Activated CD8-positive, alpha-beta T cell treated with anti-CD3 and anti-CD28 coated beads for 36 hours (primary cell): ENCODE measurements around the gene ERC2. TPM values are rescaled to one million over a fixed set of nuclear protein-coding genes. Genes with fewer than 3 reads are reported as not detected.

Experiments used
- ATAC-seq: fragments of 200-7000 bp; cut with Tn5 transposase; one replicate; pipeline ENCODE4 v1.10.0; 2021; ENCODE audit warnings: mild to moderate bottlenecking, moderate library complexity
- CTCF ChIA-PET: fragments of 350-600 bp; sonication (Branson Sonifier 250); formaldehyde crosslinking; loops from one replicate; lab custom pipeline; 2021; ENCODE audit warnings: antibody characterized with exemption; lab: Charles Lee
- POLR2A ChIA-PET: fragments of 350-600 bp; sonication (Branson Sonifier 250); formaldehyde crosslinking; loops from one replicate; lab custom pipeline; 2021; ENCODE audit warnings: antibody characterized with exemption; lab: Charles Lee
- DNase-seq: peaks from one replicate; pipeline ENCODE4 v3.0.0-alpha.2; 2020
- H3K27ac Mint-ChIP-seq: one replicate; pipeline ENCODE4 v1.8.0; 2021; ENCODE audit warnings: mild to moderate bottlenecking, mixed read lengths
- H3K27me3 Mint-ChIP-seq: one replicate; pipeline ENCODE4 v1.8.0; 2021; ENCODE audit warnings: mixed read lengths
- H3K36me3 Mint-ChIP-seq: one replicate; pipeline ENCODE4 v1.8.0; 2021; ENCODE audit warnings: low read depth, mixed read lengths
- H3K4me1 Mint-ChIP-seq: one replicate; pipeline ENCODE4 v1.8.0; 2021; ENCODE audit warnings: low read depth, mixed read lengths
- H3K4me3 Mint-ChIP-seq: one replicate; pipeline ENCODE4 v1.8.0; 2021; ENCODE audit warnings: mild to moderate bottlenecking, moderate library complexity, mixed read lengths
- H3K9me3 Mint-ChIP-seq: one replicate; pipeline ENCODE4 v1.8.0; 2021; ENCODE audit warnings: mixed read lengths
- intact Hi-C: fragments of 100-400 bp; cut with micrococcal nuclease; formaldehyde crosslinking; loops from one replicate; pipeline ENCODE4 v1.10.0; 2022
- total RNA-seq, 2 experiments: library from RNA; stranded (reverse); gene quantifications; one replicate each; pipeline ENCODE4 v1.2.3, GENCODE V29; 2021
- TF ChIP-seq, protein P1 (sequence below): fragments of 200-600 bp; IDR thresholded peaks from one replicate; pipeline ENCODE4 v1.8.0; 2022; ENCODE audit warnings: antibody characterized with exemption, mild to moderate bottlenecking

The ERC2 gene
- total RNA-seq, 2 experiments from 2014 or later: 0.18 to 0.52 TPM

DNA sequence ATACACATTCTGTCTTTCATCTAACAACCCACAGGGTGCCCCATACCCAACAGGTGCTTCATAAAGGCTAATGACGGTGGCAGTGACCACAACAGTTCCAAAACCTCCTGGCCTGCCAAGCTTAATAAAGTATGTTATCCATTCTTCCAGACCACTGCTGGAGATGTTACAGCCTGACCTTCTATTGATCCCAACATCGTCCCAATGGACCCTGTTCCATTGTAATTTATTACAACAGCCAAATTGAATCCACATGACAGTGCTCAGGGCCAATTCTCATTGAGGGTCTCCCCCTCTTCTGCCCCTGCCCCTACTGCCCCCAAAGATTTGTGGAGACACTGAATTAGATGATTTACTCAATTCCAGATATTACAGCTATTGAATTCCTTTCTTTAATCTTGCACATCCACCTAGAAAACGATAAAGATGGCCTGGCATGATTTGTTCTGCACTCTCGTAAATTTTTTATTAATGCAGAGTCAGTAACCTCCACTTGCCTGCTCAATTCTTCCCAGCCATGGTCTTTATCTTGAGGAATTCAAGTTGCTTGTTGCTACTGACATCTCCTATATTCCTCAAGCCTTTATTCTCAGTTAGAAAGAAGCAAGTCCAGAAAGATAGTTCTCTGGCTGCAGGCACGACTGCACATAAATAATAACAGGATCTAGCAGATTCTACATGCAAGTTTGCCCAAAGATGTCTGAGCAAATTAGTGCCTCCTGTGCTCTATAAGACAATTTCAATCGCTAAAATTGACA lies 407.6 kb downstream of the ERC2 start:
- DNase-seq (no peak), ATAC-seq (no peak)
- Mint-ChIP-seq H3K27me3 (no peaks in the 10 kb centered on the region), H3K36me3 (no peaks in the 10 kb centered on the region), H3K4me1 (no peaks in the 10 kb centered on the region), H3K27ac (no peak overlapping the region), H3K9me3 (no peaks in the 10 kb centered on the region), H3K4me3 (no peak overlapping the region)
- CTCF ChIA-PET: no interaction called here
- intact Hi-C loops: no loop called here
- POLR2A ChIA-PET: no interaction called here
- TF ChIP-seq, protein P1, sequence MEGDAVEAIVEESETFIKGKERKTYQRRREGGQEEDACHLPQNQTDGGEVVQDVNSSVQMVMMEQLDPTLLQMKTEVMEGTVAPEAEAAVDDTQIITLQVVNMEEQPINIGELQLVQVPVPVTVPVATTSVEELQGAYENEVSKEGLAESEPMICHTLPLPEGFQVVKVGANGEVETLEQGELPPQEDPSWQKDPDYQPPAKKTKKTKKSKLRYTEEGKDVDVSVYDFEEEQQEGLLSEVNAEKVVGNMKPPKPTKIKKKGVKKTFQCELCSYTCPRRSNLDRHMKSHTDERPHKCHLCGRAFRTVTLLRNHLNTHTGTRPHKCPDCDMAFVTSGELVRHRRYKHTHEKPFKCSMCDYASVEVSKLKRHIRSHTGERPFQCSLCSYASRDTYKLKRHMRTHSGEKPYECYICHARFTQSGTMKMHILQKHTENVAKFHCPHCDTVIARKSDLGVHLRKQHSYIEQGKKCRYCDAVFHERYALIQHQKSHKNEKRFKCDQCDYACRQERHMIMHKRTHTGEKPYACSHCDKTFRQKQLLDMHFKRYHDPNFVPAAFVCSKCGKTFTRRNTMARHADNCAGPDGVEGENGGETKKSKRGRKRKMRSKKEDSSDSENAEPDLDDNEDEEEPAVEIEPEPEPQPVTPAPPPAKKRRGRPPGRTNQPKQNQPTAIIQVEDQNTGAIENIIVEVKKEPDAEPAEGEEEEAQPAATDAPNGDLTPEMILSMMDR: no peak

- Mint-ChIP-seq H3K27me3 (no peaks in the 10 kb centered on the region), H3K4me1 (no peaks in the 10 kb centered on the region), H3K36me3 (no peaks in the 10 kb centered on the region), H3K27ac (no peak overlapping the region), H3K9me3 (no peaks in the 10 kb centered on the region), H3K4me3 (no peak overlapping the region)
- ATAC-seq (no peak), DNase-seq (no peak)
- TF ChIP-seq, protein P1: no peak
- intact Hi-C loops: no loop called here
- ChIA-PET CTCF (no interaction called here), POLR2A (no interaction called here)
These were observed 408.5 kb downstream of the ERC2 start for GRCh38 chr3:56059731-56060130.

DNA sequence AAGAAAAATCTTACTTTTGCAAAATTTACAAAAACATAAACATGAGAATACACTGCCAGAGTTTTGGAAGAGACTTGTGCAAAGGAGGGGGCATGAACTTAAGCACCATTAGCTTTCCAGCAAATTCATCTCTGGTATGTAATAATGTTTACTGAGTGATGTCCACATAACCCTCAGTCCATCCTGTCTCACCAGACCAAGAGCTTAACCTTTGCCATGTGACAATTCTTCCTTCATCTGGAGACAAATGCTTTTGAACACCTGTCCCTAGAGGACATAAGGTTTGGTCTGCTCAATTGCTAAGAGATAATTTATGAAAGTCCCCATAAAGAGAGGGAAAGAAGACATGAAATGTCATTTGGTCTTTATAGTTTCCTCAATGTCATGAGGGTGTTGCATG lies 412.3 kb downstream of the ERC2 start:
- CTCF ChIA-PET: no interaction called here
- TF ChIP-seq, protein P1: no peak
- no peaks in the 10 kb centered on the region for H3K9me3 Mint-ChIP-seq
- DNase-seq: no peak
- no peaks in the 10 kb centered on the region for H3K36me3 Mint-ChIP-seq
- no peaks in the 10 kb centered on the region for H3K4me1 Mint-ChIP-seq
- H3K27ac Mint-ChIP-seq: no peak overlapping the region
- H3K27me3 Mint-ChIP-seq: no peaks in the 10 kb centered on the region
- POLR2A ChIA-PET: no interaction called here
- H3K4me3 Mint-ChIP-seq: no peak overlapping the region
- no peak for ATAC-seq
- intact Hi-C loops: no loop called here

DNA sequence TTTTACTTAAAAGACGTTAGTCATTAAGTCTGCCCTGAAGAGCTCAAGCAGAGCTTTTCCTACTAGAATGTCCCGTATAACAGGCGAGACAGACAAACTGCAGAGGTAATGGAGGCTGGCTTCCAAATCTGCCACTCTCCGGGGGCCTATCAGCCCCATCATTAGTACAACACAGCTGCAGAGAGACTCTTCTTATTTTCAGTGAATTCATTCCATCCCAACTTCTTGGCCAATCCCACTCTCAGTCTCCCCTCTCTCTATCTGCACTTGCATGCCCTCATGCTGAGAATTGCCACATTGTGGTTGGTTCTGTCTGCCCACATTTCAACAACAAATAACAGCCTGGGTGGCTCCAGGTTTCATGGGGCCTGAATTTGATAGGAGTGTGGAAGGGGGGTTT lies 412.7 kb downstream of the ERC2 start:
- TF ChIP-seq, protein P1: no peak
- Mint-ChIP-seq H3K9me3 (no peaks in the 10 kb centered on the region), H3K27ac (no peak overlapping the region), H3K36me3 (no peaks in the 10 kb centered on the region), H3K4me1 (no peaks in the 10 kb centered on the region), H3K27me3 (no peaks in the 10 kb centered on the region), H3K4me3 (no peak overlapping the region)
- ATAC-seq (no peak), DNase-seq (no peak)
- CTCF ChIA-PET: no interaction called here
- intact Hi-C loops: no loop called here
- POLR2A ChIA-PET: no interaction called here

GRCh38 chr3:56054844-56055243 lies 413.4 kb downstream of the ERC2 start:
- ChIA-PET CTCF (interaction anchor here (1.0 kb wide), 1 partner anchor 16 kb away, joined by 3 read pairs; no protein-coding TSS in a partner anchor), POLR2A (no interaction called here)
- H3K9me3 Mint-ChIP-seq: no peaks in the 10 kb centered on the region
- H3K4me1 Mint-ChIP-seq: no peaks in the 10 kb centered on the region
- no peaks in the 10 kb centered on the region for H3K36me3 Mint-ChIP-seq
- no peak for DNase-seq
- TF ChIP-seq, protein P1: no peak
- no peak overlapping the region for H3K4me3 Mint-ChIP-seq
- intact Hi-C loops: no loop called here
- no peak for ATAC-seq
- H3K27me3 Mint-ChIP-seq: peaks cover under 1% of the 10 kb centered on the region
- no peak overlapping the region for H3K27ac Mint-ChIP-seq
